Stimulated activated CD4-positive, alpha-beta T cell treated with anti-CD3 and anti-CD28 coated beads, TNF-alpha, amount 100 ng/mL, for 1 hour (primary cell): Measurements from ENCODE around the gene HLA-DOB.
"Not testable (repeated sequence)": the region's sequence is repeated elsewhere in the genome, so short reads cannot be mapped to it uniquely, and the experiment has no call there.

Experiments used
- DNase-seq, 3 donors: peaks; one replicate each; pipeline ENCODE4 v3.0.0-alpha.2; 2020; ENCODE audit warnings: low read depth in 3 of 3, low spot score in 1 of 3

Gene HLA-DOB

DNA sequence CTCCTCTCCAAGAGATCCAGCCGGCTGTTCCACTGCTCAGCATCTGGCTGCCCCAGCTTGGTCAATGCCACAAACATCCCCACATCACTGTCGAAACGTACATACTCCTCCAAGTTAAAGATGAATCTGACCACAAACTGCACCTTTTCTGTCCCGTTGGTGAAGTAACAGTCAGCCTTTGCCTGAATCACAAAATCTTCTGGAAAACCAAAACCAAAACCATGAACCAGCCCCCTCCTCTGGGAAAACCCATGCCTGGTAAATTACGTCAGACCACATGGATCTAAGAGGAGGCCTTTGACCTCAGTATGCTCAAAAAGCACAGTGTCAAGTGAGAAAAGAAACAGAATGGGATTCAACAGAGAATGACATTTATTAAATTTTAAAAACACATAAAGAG, 1.7 kb downstream of the HLA-DOB start:
- no peak for DNase-seq

GRCh38 chr6:32814145-32814544, 2.7 kb downstream of the HLA-DOB start:
- no peak for DNase-seq

DNA sequence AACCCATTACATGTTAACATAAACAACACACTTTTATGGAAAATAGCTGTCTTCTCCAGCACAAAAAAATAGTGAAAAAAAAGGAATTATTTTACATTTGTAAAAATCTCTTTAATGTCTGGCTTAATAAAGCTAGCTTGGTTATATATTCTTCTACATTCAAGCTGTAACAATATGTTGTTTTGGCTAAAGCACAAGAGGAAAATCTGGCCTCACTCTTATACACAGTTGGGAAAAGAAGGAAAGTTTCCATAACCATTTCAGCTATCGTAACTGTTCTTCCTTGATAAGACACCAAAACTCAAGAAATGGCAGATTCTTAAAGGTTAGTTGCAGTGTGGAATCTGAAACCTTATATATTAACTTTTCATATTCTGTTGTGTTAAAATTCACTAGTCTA, 7.6 kb downstream of the HLA-DOB start:
- DNase-seq: no peak

DNA sequence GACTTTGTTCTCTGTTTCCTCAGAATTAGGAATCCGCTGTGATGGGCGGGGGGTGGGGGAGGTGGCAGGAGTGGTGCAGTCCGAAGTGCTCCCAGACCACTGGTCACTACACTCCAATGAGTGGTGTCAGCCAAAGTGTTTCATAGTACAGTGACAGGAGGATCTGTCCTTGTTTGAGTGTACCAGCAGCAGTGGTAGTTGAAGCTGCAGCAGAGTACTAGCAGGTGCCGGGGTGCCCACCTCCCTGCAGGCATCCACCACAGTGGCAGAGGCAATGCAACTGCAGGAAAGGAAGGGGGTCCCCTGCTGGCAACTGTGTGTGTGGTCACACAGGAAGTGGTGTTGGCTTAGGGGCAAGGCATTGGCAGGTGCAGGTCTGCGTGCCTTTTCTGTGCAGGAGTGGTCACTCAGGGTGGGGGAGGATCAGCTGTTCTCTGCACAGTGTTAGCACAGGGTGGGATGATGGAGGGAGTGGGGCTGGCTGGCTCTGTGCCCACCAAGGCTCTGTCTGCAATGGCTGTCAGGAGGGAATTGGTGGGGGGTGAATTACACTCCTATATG, 9.7 kb downstream of the HLA-DOB start:
- no peak for DNase-seq

DNA sequence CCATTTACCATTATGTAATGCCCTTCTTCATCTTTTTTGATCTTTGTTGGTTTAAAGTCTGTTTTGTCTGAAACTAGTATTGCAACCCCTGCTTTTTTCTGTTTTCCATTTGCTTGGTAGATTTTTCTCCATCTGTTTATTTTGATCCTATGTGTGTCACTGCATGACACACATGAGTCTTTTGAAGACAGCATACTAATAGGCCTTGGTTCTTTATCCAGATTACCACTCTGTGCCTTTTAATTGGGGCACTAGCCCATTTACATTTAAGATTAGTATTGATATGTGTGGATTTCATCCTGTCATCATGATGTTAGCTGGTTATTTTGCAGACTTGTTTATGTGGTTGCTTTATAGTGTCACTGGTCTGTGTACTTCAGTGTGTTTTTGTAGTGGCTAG, 11.4 kb downstream of the HLA-DOB start:
- not testable (repeated sequence) for DNase-seq

GRCh38 chr6:32803416-32803815, 13.4 kb downstream of the HLA-DOB start:
- no peak for DNase-seq

DNA sequence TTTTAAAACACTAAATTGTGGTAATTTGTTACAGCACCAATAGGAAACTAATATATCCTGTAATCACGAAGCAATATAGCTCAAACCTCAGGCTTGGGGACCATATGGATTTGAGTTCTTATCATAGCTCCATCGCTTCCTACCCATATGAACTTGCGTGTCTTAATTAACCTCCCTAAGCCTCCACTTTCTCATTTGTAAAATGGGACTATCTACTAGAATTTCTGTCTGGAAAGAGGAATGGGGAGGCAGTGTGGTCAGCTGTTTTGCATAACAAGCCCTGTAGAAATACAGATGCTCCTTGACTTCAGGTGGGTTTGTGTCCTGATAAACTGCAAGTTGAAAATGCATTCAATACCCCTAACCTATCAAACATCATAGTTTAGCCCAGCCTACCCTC, 17.1 kb downstream of the HLA-DOB start:
- no peak for DNase-seq

DNA sequence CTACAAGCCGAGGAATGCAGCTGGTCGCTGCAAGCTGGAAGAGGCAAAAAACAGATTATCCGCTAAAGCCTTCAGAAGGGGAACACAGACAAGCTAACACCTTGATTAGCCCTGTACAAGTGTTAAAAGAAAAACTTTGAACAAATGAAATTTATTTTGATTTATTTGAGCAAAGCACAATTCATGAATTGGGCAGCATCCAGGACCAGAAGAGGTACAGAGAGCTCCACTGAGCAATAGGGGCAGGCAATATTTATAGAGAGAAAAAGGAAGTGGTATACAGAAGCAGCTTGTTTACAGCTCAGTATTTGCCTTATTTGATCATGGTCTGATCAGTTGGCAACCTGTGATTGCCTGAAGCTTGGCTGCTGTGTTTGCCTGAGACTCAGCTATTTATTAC, 17.6 kb downstream of the HLA-DOB start:
- DNase-seq: no peak

- peak; percentile 30 to 85 (median 60) for DNase-seq
Measured at GRCh38 chr6:32796848-32797776, 19.7 kb downstream of the HLA-DOB start.

DNA sequence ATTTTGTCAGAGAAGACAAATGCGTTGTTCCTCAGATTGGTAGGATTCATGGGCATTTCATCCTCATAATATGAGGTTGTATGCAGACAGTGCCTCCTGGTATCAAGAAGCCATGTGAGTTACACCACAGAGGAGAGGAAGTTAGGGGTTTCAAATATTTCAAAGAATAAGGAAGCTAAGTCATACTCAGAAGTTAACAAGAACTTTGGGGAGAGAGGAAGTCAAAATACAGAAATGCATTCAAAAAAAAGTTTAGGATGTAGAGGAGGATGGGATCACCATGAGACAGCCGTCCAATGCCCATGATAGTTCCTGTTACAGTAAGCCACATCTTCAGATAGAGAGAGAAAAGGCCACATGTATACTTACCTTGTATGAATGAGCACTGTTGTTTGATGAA, 22.3 kb downstream of the HLA-DOB start:
- no peak for DNase-seq

GRCh38 chr6:32792901-32793435, 23.8 kb downstream of the HLA-DOB start:
- no peak for DNase-seq

- DNase-seq: no peak
Measured at GRCh38 chr6:32790306-32790705, 26.5 kb downstream of the HLA-DOB start.

DNA sequence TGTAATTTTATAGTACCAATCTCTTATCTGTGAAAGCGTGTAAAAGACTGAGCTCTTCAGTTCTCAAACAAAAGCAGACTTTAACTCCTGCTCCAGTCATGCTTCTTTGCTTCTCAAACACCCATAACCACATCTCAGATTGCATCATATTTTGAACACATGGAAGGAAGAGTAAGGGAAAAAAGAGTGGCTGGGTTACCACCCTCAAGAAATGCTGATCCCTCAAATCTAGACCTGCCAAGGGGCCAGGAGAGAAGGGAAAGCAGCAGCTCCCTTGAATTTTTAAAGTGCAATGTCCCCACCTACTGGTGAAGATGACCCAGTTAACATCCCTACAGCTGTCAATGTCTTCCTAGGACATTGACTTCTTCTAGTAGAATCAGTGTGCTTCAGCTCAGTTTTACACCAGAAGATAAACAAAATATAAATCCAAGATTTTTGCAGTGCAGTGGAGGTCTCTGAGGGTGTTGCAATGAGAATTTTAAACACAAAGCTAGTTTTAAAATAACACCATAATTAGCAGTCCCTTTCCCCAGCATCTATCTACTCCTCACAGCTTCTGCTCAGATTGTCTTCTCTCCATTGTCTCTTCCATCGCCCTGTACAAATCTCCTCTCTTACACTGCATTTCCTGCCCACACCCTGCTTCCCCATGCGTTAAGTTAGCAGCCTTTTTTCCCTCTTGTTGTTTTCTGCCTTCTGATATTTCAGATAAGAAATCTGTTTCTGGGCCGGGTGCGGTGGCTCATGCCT, 30.8 kb downstream of the HLA-DOB start:
- DNase-seq: no peak

- DNase-seq: not testable (repeated sequence)
Measured at GRCh38 chr6:32782923-32783322, 33.9 kb downstream of the HLA-DOB start.

GRCh38 chr6:32779036-32779435, 37.8 kb downstream of the HLA-DOB start:
- DNase-seq: no peak

GRCh38 chr6:32775071-32775470, 41.7 kb downstream of the HLA-DOB start:
- DNase-seq: no peak

- DNase-seq: no peak
Measured at GRCh38 chr6:32774426-32774825, 42.4 kb downstream of the HLA-DOB start.

DNA sequence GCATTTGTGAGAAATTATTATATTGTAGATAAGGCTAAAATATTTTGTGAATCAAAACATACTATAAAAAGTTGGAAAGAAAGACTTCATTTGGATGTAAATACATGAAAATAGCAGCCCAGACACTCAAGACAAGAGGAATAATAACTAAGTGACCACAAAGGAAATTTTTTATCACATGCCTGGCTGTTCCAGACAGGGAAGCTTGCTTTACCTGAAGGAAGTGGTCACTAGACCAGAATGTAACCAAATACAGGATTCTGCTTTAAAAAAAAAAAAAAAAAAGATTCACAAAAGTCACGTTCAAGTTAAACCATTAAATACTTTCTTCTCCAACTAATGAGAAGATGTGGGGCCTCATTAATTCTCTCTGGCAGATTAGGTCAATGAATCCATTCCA, 44.1 kb downstream of the HLA-DOB start:
- no peak for DNase-seq

DNA sequence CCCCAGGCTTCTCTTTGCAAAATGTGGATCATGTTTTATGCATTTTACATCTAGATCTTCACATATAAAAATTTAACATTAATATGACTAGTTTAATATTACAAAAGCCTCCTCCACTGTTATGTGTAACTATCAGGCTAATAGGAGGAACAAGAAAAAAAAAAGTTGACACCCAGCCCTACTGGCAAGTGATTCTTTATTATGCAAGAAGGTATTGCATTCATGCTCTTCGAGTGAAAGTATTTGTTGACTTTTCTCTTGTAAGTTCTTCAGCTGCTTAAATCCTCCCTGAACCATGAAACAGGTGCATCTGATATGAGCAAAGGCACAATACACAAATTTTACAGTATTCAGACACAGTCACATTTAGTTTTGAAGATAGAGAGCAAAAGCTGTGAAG, 52.8 kb downstream of the HLA-DOB start:
- no peak for DNase-seq

- no peak for DNase-seq
Measured at GRCh38 chr6:32763421-32763820, 53.4 kb downstream of the HLA-DOB start, which contains the start of gene HLA-DQB2. TSS of gene HLA-DQB2 (minus strand) at chr6:32763532. CDS start at chr6:32763470, 62 bp downstream.
